ENCODE results near the gene CREM.

DNA sequence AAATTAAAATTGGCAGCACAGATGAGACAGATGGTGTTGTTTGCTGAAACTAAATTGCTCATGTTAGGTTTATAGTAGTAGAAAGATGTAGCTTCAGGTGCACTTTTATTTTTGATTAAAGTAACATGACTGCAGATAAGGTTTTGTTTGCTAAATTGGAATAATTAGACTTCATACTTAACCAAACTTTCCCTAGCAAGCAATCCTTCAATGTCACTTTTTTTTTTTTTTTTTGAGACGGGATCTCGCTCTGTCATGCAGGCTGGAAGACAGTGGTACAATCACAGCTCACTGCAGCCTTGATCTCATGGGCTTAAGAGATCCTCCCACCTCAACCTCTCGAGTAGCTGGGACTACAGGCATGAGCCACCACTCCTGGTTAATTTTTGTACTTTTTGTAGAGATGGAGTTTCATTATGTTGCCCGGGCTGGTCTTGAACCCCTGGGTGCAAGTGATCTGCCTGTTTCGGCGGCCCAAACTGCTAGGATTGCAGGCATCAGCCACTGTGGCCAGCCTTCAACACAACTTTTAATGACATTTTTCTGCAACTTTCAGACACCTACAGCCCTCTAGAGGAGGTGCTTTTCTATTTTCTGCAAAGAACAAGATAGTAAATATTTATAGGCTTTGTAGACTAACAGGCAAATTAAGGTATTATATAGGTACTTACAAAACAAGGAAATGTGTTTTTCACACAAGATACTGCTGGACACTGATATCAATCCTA lies 124.9 kb downstream of the CREM start:
- TF ChIP-seq, protein P1, sequence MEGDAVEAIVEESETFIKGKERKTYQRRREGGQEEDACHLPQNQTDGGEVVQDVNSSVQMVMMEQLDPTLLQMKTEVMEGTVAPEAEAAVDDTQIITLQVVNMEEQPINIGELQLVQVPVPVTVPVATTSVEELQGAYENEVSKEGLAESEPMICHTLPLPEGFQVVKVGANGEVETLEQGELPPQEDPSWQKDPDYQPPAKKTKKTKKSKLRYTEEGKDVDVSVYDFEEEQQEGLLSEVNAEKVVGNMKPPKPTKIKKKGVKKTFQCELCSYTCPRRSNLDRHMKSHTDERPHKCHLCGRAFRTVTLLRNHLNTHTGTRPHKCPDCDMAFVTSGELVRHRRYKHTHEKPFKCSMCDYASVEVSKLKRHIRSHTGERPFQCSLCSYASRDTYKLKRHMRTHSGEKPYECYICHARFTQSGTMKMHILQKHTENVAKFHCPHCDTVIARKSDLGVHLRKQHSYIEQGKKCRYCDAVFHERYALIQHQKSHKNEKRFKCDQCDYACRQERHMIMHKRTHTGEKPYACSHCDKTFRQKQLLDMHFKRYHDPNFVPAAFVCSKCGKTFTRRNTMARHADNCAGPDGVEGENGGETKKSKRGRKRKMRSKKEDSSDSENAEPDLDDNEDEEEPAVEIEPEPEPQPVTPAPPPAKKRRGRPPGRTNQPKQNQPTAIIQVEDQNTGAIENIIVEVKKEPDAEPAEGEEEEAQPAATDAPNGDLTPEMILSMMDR (IDR thresholded peaks at IDR 0.05; ENCODE audit: poor library complexity): no peak
- TF ChIP-seq EZH2 (IDR thresholded peaks at IDR 0.05; ENCODE audit: borderline replicate concordance): no peak

Data from hepatocyte (in vitro differentiated cells).